Kidney (tissue), 14 donors: ENCODE data around the gene POU2F3. TPM values are rescaled to one million over a fixed set of nuclear protein-coding genes. Genes with fewer than 3 reads are reported as not detected.

Experiments
- DNase-seq, 5 donors: peaks; one replicate each; pipeline ENCODE4 v3.0.0-alpha.2; 2013 to 2020
- FAIRE-seq: peaks from 2 replicates; lab custom pipeline; 2012; peaks lifted over from hg19 to GRCh38; lab: Jason Lieb, UNC
- H3K27ac ChIP-seq, 2 donors: one replicate each; pipeline ENCODE4 v1.7.0; 2013; ENCODE audit warnings: low read depth in 2 of 2, low read length in 2 of 2, inconsistent platforms in 1 of 2
- H3K27me3 ChIP-seq: one replicate; pipeline ENCODE4 v1.7.1; 2013; ENCODE audit warnings: low read length, inconsistent platforms; ENCODE audit not compliant: control insufficient read depth, insufficient read depth
- H3K36me3 ChIP-seq, 3 donors: one replicate each; pipeline versions ENCODE4 v1.7.0 to v1.7.1; 2013; ENCODE audit warnings: low read length in 3 of 3, control low read depth in 1 of 3, inconsistent platforms in 1 of 3; ENCODE audit not compliant: insufficient read depth in 3 of 3, control insufficient read depth in 2 of 3
- H3K4me1 ChIP-seq, 3 donors: one replicate each; pipeline versions ENCODE4 v1.7.0 to v1.7.1; 2013; ENCODE audit warnings: low read length in 3 of 3, inconsistent platforms in 1 of 3, low read depth in 1 of 3; ENCODE audit not compliant: control insufficient read depth in 2 of 3, insufficient read depth in 2 of 3
- H3K4me3 ChIP-seq, 3 donors: one replicate each; pipeline versions ENCODE4 v1.7.0 to v1.8.1; 2013; ENCODE audit warnings: low read length in 3 of 3, control low read depth in 1 of 3, inconsistent platforms in 1 of 3
- H3K9ac ChIP-seq, 3 donors: one replicate each; pipeline versions ENCODE4 v1.7.0 to v1.7.1; 2013; ENCODE audit warnings: low read length in 3 of 3, control low read depth in 1 of 3, inconsistent platforms in 1 of 3
- H3K9me3 ChIP-seq, 3 donors: one replicate each; pipeline versions ENCODE4 v1.7.0 to v1.7.1; 2013; ENCODE audit warnings: low read length in 3 of 3, control low read depth in 1 of 3, inconsistent platforms in 1 of 3; ENCODE audit not compliant: control insufficient read depth in 2 of 3, insufficient read depth in 1 of 3
- CTCF ChIP-seq: IDR thresholded peaks from 3 replicates; pipeline ENCODE4 v1.5.1; 2012; ENCODE audit warnings: mild to moderate bottlenecking, moderate library complexity, borderline replicate concordance; ENCODE audit not compliant: insufficient read depth; ENCODE audit errors: extremely low read depth
- intact Hi-C: fragments of 100-400 bp; cut with DNase I; formaldehyde crosslinking; loops from one replicate; pipeline ENCODE4 v1.11.1; 2022
- polyA plus RNA-seq: library from polyadenylated mRNA; stranded (reverse); fragments of 350-450 nt; fragmentation: Illumina TruSeq; extraction: RNeasy Lipid Tissue Mini Kit (QIAGEN cat#74804); gene quantifications from one replicate; pipeline ENCODE4 v1.2.3, GENCODE V29; 2014; ENCODE audit warnings: low read depth, low replicate concordance; ENCODE audit not compliant: insufficient read depth
- total RNA-seq: library from RNA; stranded (reverse); fragmentation: NEBNext Ultra II Directional; extraction: Animal tissue kit (Norgen Biotek cat#: 25700); gene quantifications from one replicate; pipeline ENCODE4 v1.2.1, GENCODE V29; 2021
- donor health status: control.
- donor health status: control.
- donor health status: control.
- donor health status: control.
- donor health status: control.
- donor health status: DM: yes; HTN: yes; CAD: no.
- donor health status: Normal renal cell carcinoma (clear cell type).

Gene POU2F3
- total and polyA plus RNA-seq, 2 donors from 2014 or later = 0.85 to 1.2 TPM

GRCh38 chr11:120336641-120337354 is 96.9 kb downstream of the POU2F3 start:
- no peaks in the 10 kb centered on the region for H3K27me3 ChIP-seq
- H3K27ac ChIP-seq = peak overlapping the region; percentile 94 to 98
- H3K9me3 ChIP-seq = no peaks in the 10 kb centered on the region
- peak overlapping the region; percentile 46 to 97 (median 95) for H3K9ac ChIP-seq
- peaks cover 0 to 11% (median 4%) of the 10 kb centered on the region in 3 donors for H3K4me1 ChIP-seq
- no peak for TF ChIP-seq CTCF
- FAIRE-seq (no peak), DNase-seq (peak; percentile 63 to 73 (median 68))
- intact Hi-C loops = no loop called here
- H3K4me3 ChIP-seq = peak overlapping the region; percentile 84 to 96 (median 88)
- H3K36me3 ChIP-seq = no peaks in the 10 kb centered on the region

GRCh38 chr11:120337355-120338106 is 97.6 kb downstream of the POU2F3 start:
- peak overlapping the region; percentile 46 to 97 (median 95) for H3K9ac ChIP-seq
- DNase-seq (peak in 2 of 5 donors; percentile 56 to 61), FAIRE-seq (peak; percentile 52)
- no peak for TF ChIP-seq CTCF
- intact Hi-C loops = no loop called here
- H3K4me3 ChIP-seq = peak overlapping the region; percentile 84 to 96 (median 88)
- peak overlapping the region; percentile 94 to 98 for H3K27ac ChIP-seq
- H3K9me3 ChIP-seq = no peaks in the 10 kb centered on the region
- H3K4me1 ChIP-seq = peaks cover 0 to 18% (median 4%) of the 10 kb centered on the region in 3 donors
- H3K27me3 ChIP-seq = no peaks in the 10 kb centered on the region
- no peaks in the 10 kb centered on the region for H3K36me3 ChIP-seq

GRCh38 chr11:120338107-120338933 is 98.4 kb downstream of the POU2F3 start:
- H3K9ac ChIP-seq = peak overlapping the region; percentile 46 to 95 (median 74)
- FAIRE-seq = peak; percentile 77
- H3K27ac ChIP-seq = peak overlapping the region; percentile 94 to 98
- H3K9me3 ChIP-seq = no peaks in the 10 kb centered on the region
- no peak for TF ChIP-seq CTCF
- no peaks in the 10 kb centered on the region for H3K27me3 ChIP-seq
- peaks cover 0 to 22% (median 4%) of the 10 kb centered on the region in 3 donors for H3K4me1 ChIP-seq
- no peaks in the 10 kb centered on the region for H3K36me3 ChIP-seq
- DNase-seq = peak in 1 of 5 donors; percentile 42
- intact Hi-C loops = no loop called here
- peak overlapping the region; percentile 84 to 96 (median 88) for H3K4me3 ChIP-seq
